ENCODE measurements around the gene AASS. TPM values are rescaled to one million over a fixed set of nuclear protein-coding genes. Genes with fewer than 3 reads are reported as not detected.

Gene AASS
- total RNA-seq, 4 donors from 2014 or later, result 5.5 to 42.7 (median 20.1) TPM

GRCh38 chr7:122166740-122167139 is 22.7 kb upstream of the AASS start:
- Histone ChIP-seq H3K27ac (no peak overlapping the region), H3K9me3 (no peaks in the 10 kb centered on the region), H3K36me3 (no peaks in the 10 kb centered on the region), H3K4me3 (no peak overlapping the region), H3K4me1 (no peaks in the 10 kb centered on the region), H3K27me3 (no peaks in the 10 kb centered on the region)
- WGBS, 2 donors, result 20% methylated on average over 1 of the region's 1 CpG
- no peak for TF ChIP-seq POLR2A (IDR thresholded peaks at IDR 0.05)
- TF ChIP-seq, protein P1, sequence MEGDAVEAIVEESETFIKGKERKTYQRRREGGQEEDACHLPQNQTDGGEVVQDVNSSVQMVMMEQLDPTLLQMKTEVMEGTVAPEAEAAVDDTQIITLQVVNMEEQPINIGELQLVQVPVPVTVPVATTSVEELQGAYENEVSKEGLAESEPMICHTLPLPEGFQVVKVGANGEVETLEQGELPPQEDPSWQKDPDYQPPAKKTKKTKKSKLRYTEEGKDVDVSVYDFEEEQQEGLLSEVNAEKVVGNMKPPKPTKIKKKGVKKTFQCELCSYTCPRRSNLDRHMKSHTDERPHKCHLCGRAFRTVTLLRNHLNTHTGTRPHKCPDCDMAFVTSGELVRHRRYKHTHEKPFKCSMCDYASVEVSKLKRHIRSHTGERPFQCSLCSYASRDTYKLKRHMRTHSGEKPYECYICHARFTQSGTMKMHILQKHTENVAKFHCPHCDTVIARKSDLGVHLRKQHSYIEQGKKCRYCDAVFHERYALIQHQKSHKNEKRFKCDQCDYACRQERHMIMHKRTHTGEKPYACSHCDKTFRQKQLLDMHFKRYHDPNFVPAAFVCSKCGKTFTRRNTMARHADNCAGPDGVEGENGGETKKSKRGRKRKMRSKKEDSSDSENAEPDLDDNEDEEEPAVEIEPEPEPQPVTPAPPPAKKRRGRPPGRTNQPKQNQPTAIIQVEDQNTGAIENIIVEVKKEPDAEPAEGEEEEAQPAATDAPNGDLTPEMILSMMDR (IDR thresholded peaks at IDR 0.05), result no peak
- no peak for DNase-seq
- intact Hi-C loops (cut with DNase I), result no loop called here

DNA sequence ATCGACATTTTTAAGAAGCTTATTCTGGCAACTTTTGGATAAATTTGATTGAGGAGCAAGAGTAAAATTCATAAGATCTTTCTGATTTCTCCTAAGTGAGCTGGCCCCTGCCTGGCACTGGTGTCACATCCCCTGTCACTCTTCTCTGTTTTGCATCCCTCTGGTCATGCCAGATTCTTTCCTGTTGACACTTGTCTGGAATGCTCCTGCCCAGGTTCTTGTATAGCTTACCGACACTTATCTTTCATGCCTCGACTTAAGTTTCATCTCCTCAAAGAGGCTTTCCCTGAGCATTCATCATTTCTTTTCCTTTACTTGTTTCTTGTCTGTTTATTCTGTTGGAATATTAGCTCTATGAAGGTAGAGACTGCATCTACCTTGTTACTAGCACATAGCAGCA is 22.2 kb upstream of the AASS start:
- no peaks in the 10 kb centered on the region for H3K27me3 ChIP-seq
- no peaks in the 10 kb centered on the region for H3K36me3 ChIP-seq
- 52 to 63% methylated on average over 3 of the region's 3 CpGs for WGBS, 2 donors
- H3K9me3 ChIP-seq, result no peaks in the 10 kb centered on the region
- intact Hi-C loops (cut with DNase I), result no loop called here
- TF ChIP-seq, protein P1 (IDR thresholded peaks at IDR 0.05), result no peak
- TF ChIP-seq POLR2A (IDR thresholded peaks at IDR 0.05), result no peak
- no peak overlapping the region for H3K4me3 ChIP-seq
- DNase-seq, result no peak
- H3K4me1 ChIP-seq, result no peaks in the 10 kb centered on the region
- H3K27ac ChIP-seq, result no peak overlapping the region

DNA sequence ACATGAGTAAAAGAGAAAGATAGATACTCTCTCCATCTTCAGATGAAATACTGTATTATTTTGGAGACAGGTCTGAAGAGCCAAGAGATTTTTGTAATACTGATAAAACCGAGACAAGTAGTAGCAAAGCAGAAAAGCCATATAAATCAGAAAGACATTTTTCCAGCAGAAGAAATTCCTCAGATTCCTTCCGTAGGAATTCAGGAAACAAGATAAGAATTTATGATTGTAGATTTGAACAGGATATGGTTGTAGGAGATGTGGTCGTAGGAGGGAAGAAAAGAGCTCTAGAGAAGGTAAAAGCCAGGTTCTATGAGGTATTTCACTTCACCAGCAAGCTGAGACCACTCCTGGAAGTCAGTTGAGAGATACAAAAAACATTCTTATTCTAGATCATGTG is 17.6 kb upstream of the AASS start:
- no peak for DNase-seq
- Histone ChIP-seq H3K27me3 (no peaks in the 10 kb centered on the region), H3K4me3 (no peak overlapping the region), H3K9me3 (no peaks in the 10 kb centered on the region), H3K4me1 (no peaks in the 10 kb centered on the region), H3K36me3 (no peaks in the 10 kb centered on the region), H3K27ac (no peak overlapping the region)
- TF ChIP-seq, protein P1 (IDR thresholded peaks at IDR 0.05), result no peak
- no peak for TF ChIP-seq POLR2A (IDR thresholded peaks at IDR 0.05)
- WGBS, 2 donors, result 31 to 36% methylated on average over 3 of the region's 3 CpGs
- intact Hi-C loops (cut with DNase I), result no loop called here

GRCh38 chr7:122155566-122155965 is 11.5 kb upstream of the AASS start:
- no peak overlapping the region for H3K4me3 ChIP-seq
- no peak overlapping the region for H3K27ac ChIP-seq
- H3K36me3 ChIP-seq, result no peaks in the 10 kb centered on the region
- no peak for TF ChIP-seq POLR2A (IDR thresholded peaks at IDR 0.05)
- TF ChIP-seq, protein P1 (IDR thresholded peaks at IDR 0.05), result no peak
- H3K27me3 ChIP-seq, result no peaks in the 10 kb centered on the region
- no peaks in the 10 kb centered on the region for H3K4me1 ChIP-seq
- WGBS, 2 donors, result 68 to 69% methylated on average over 2 of the region's 2 CpGs
- no peak for DNase-seq
- intact Hi-C loops (cut with DNase I), result no loop called here
- H3K9me3 ChIP-seq, result no peaks in the 10 kb centered on the region

DNA sequence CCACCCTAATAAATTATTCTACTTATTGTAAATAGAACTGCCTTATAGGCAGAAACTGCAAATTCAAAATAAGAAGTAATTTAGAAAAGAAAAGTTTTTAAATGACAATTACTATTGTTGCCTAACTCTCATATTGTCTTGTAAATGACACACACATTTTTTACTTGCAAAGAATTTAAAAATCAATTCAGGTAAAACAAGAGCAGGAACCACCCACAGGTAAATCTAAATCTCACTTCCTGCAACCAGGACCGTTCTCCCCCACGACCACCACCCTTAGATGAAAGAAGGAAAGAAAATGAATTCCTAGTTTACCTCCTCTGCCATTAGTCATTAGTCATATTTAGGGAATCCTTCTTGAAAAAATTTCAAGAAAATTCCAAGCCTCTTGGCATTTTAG is 4.8 kb upstream of the AASS start:
- H3K4me3 ChIP-seq, result no peak overlapping the region
- H3K9me3 ChIP-seq, result no peaks in the 10 kb centered on the region
- DNase-seq, result no peak
- TF ChIP-seq, protein P1 (IDR thresholded peaks at IDR 0.05), result no peak
- no peak for TF ChIP-seq POLR2A (IDR thresholded peaks at IDR 0.05)
- no peaks in the 10 kb centered on the region for H3K36me3 ChIP-seq
- no peak overlapping the region for H3K27ac ChIP-seq
- intact Hi-C loops (cut with DNase I), result no loop called here
- no peaks in the 10 kb centered on the region for H3K27me3 ChIP-seq
- 28 to 52% methylated on average over 2 of the region's 2 CpGs for WGBS, 2 donors
- peaks cover 0 to 7% (median 0%) of the 10 kb centered on the region in 3 donors for H3K4me1 ChIP-seq
